H1 (cell line): ENCODE results near the gene RBM20. TPM values are rescaled to one million over a fixed set of nuclear protein-coding genes. Genes with fewer than 3 reads are reported as not detected.

Experiments used
- ATF2 ChIP-seq: IDR thresholded peaks from 2 replicates; pipeline ENCODE4 v1.6.1; 2012; ENCODE audit warnings: low read length, inconsistent platforms
- CBX8 ChIP-seq: fragments of 300-800, 300-1000 bp; sonication (generic); IDR thresholded peaks from 2 replicates; pipeline ENCODE4 v1.7.1; 2016; ENCODE audit warnings: low read depth, low read length, borderline replicate concordance
- CHD2 ChIP-seq: IDR thresholded peaks from 2 replicates; pipeline ENCODE4 v1.6.1; 2012; ENCODE audit warnings: low read length, improper control_type of control experiment
- EP300 ChIP-seq, 2 experiments: IDR thresholded peaks; 1 replicate in 1 of 2; 2 replicates in 1 of 2; pipeline ENCODE4 v1.6.1; 2011 to 2012; ENCODE audit warnings: low read depth in 2 of 2, low read length in 2 of 2, mild to moderate bottlenecking in 2 of 2, borderline replicate concordance in 1 of 2, inconsistent platforms in 1 of 2, moderate library complexity in 1 of 2
- MAX ChIP-seq: IDR thresholded peaks from 2 replicates; pipeline ENCODE4 v1.6.1; 2012; ENCODE audit warnings: inconsistent platforms
- NRF1 ChIP-seq: IDR thresholded peaks from 2 replicates; pipeline ENCODE4 v1.6.1; 2011; ENCODE audit warnings: mild to moderate bottlenecking, low read depth, low read length, improper control_type of control experiment
- RFX5 ChIP-seq: IDR thresholded peaks from 2 replicates; pipeline ENCODE4 v1.6.1; 2011; ENCODE audit warnings: low read depth, low read length, improper control_type of control experiment, borderline replicate concordance
- RNF2 ChIP-seq: fragments of 200-900, 300-1000 bp; sonication (generic); IDR thresholded peaks from 2 replicates; pipeline ENCODE4 v1.7.1; 2016; ENCODE audit warnings: borderline replicate concordance, low read depth, mild to moderate bottlenecking, antibody characterized with exemption, low read length; ENCODE audit not compliant: poor library complexity, severe bottlenecking; ENCODE audit errors: missing control alignments
- SUZ12 ChIP-seq: fragments of 200-600 bp; sonication (generic); IDR thresholded peaks from 2 replicates; pipeline ENCODE4 v1.6.1; 2012; ENCODE audit warnings: mild to moderate bottlenecking, inconsistent platforms, low read length, moderate library complexity, mixed read lengths
- TCF12 ChIP-seq: IDR thresholded peaks from 2 replicates; pipeline ENCODE4 v1.6.1; 2011; ENCODE audit warnings: low read depth, mild to moderate bottlenecking, low read length
- ZNF274 ChIP-seq: IDR thresholded peaks from 2 replicates; pipeline ENCODE4 v1.7.0; 2012; ENCODE audit warnings: low read length, borderline replicate concordance; ENCODE audit errors: extremely low read depth
- polyA plus RNA-seq, 7 experiments: library from polyadenylated mRNA; depleted of rRNA in 3 of 7; stranded (reverse) in 5 of 7; unstranded in 2 of 7; fragments of >200 nt in 5 of 7; fragments of 200-250 nt in 2 of 7; gene quantifications; 1 replicate in 5 of 7; 2 replicates in 1 of 7; 4 replicates in 1 of 7; pipeline versions ENCODE4 v1.2.1 to v1.2.3, GENCODE V29; 2011 to 2013; ENCODE audit warnings: missing spikeins in 2 of 7, mixed read lengths in 2 of 7
- total RNA-seq: library from RNA; stranded (reverse); fragmentation: NEBNext Ultra II Directional; extraction: Animal tissue kit (Norgen Biotek cat#: 25700); gene quantifications from 2 replicates; pipeline ENCODE4 v1.2.1, GENCODE V29; 2021

RBM20 gene
- total and polyA plus RNA-seq, 2 of the 8 experiments (the other 6 are each of a cell fraction or from before 2014, with no cell fraction given), result 0.05 to 0.63 TPM

- no peak for TF ChIP-seq RNF2
- TF ChIP-seq CBX8, result no peak
- TF ChIP-seq RFX5, result no peak
- no peak for TF ChIP-seq ZNF274
- TF ChIP-seq TCF12, result no peak
- TF ChIP-seq ATF2, result no peak
- TF ChIP-seq MAX, result no peak
- TF ChIP-seq NRF1, result no peak
- TF ChIP-seq CHD2, result no peak
- no peak for TF ChIP-seq EP300 (IDR thresholded peaks at IDR 0.05; ENCODE audit: borderline replicate concordance in 1 of 2, low read depth in 2 of 2, low read length in 2 of 2)
- TF ChIP-seq SUZ12, result no peak
Observed at GRCh38 chr10:110615057-110615747, 28.9 kb upstream of the RBM20 start (continued).
